ENCODE measurements around the gene ABI3BP.

The ABI3BP gene

GRCh38 chr3:100779480-100779879 lies 213.7 kb downstream of the ABI3BP start:
- H3K4me3 ChIP-seq (ENCODE audit: low read depth, low read length): no peak overlapping the region
- no peak for TF ChIP-seq CTCF (IDR thresholded peaks at IDR 0.05; ENCODE audit: low read depth, low read length)

GRCh38 chr3:100777271-100777670 lies 215.9 kb downstream of the ABI3BP start:
- no peak for TF ChIP-seq CTCF (IDR thresholded peaks at IDR 0.05; ENCODE audit: low read depth, low read length)
- H3K4me3 ChIP-seq (ENCODE audit: low read depth, low read length): no peak overlapping the region

- TF ChIP-seq CTCF (IDR thresholded peaks at IDR 0.05; ENCODE audit: low read depth, low read length): 0 out of 2 replicates have a peak, but pooled peaks have one; percentile 14
Observed at GRCh38 chr3:100776746-100777145, 216.5 kb downstream of the ABI3BP start.

GRCh38 chr3:100776097-100776729 lies 217.0 kb downstream of the ABI3BP start:
- H3K4me3 ChIP-seq (ENCODE audit: low read depth, low read length): no peak overlapping the region
- TF ChIP-seq CTCF (IDR thresholded peaks at IDR 0.05; ENCODE audit: low read depth, low read length): no peak

More at GRCh38 chr3:100776746-100777145, 216.5 kb downstream of the ABI3BP start:
- H3K4me3 ChIP-seq (ENCODE audit: low read depth, low read length): no peak overlapping the region

- TF ChIP-seq CTCF (IDR thresholded peaks at IDR 0.05; ENCODE audit: low read depth, low read length): no peak
- H3K4me3 ChIP-seq (ENCODE audit: low read depth, low read length): no peak overlapping the region
Observed at GRCh38 chr3:100775669-100776068, 217.6 kb downstream of the ABI3BP start.

GRCh38 chr3:100775226-100775625 lies 218.0 kb downstream of the ABI3BP start:
- no peak overlapping the region for H3K4me3 ChIP-seq (ENCODE audit: low read depth, low read length)

More at GRCh38 chr3:100775226-100775625, 218.0 kb downstream of the ABI3BP start:
- TF ChIP-seq CTCF (IDR thresholded peaks at IDR 0.05; ENCODE audit: low read depth, low read length): no peak

All from WI38 (cell line).